Astrocyte (in vitro differentiated cells and primary cell): Measurements from ENCODE around the gene ZNF485. TPM values are rescaled to one million over a fixed set of nuclear protein-coding genes. Genes with fewer than 3 reads are reported as not detected.

Source experiments
- DNase-seq: peaks from one replicate; pipeline ENCODE4 v3.0.0-alpha.2; 2010; ENCODE audit warnings: low read depth
- FAIRE-seq: peaks from 2 replicates; lab custom pipeline; 2011; peaks lifted over from hg19 to GRCh38; lab: Jason Lieb, UNC
- H2AFZ ChIP-seq: 2 replicates; pipeline ENCODE4 v1.6.0; 2012; ENCODE audit warnings: low read depth, low read length, inconsistent platforms
- H3K27ac ChIP-seq: 2 replicates; pipeline ENCODE4 v1.5.1; 2011; ENCODE audit warnings: low read depth, low read length, inconsistent platforms
- H3K27me3 ChIP-seq: 2 replicates; pipeline ENCODE4 v1.6.0; 2011; ENCODE audit warnings: low read length, inconsistent platforms; ENCODE audit not compliant: insufficient read depth
- H3K36me3 ChIP-seq: 2 replicates; pipeline ENCODE4 v1.5.1; 2011; ENCODE audit warnings: low read length, inconsistent platforms; ENCODE audit not compliant: insufficient read depth
- H3K4me1 ChIP-seq: 2 replicates; pipeline ENCODE4 v1.5.1; 2011; ENCODE audit warnings: low read length, inconsistent platforms; ENCODE audit not compliant: insufficient read depth
- H3K4me2 ChIP-seq: 2 replicates; pipeline ENCODE4 v1.6.0; 2012; ENCODE audit warnings: low read length, inconsistent platforms
- H3K4me3 ChIP-seq: 2 replicates; pipeline ENCODE4 v1.5.1; 2011; ENCODE audit warnings: low read depth, mild to moderate bottlenecking, low read length, inconsistent platforms; ENCODE audit not compliant: insufficient read depth
- H3K79me2 ChIP-seq: 2 replicates; pipeline ENCODE4 v1.6.0; 2012; ENCODE audit warnings: mild to moderate bottlenecking, low read length, inconsistent platforms; ENCODE audit not compliant: insufficient read depth
- H3K9ac ChIP-seq: 2 replicates; pipeline ENCODE4 v1.6.0; 2012; ENCODE audit warnings: mild to moderate bottlenecking, low read length, inconsistent platforms
- H3K9me3 ChIP-seq: 2 replicates; pipeline ENCODE4 v1.5.1; 2012; ENCODE audit warnings: low read depth, mild to moderate bottlenecking, low read length, inconsistent platforms; ENCODE audit not compliant: insufficient read depth
- H4K20me1 ChIP-seq: 2 replicates; pipeline ENCODE4 v1.6.0; 2012; ENCODE audit warnings: low read length, inconsistent platforms; ENCODE audit not compliant: insufficient read depth
- H3K27ac Mint-ChIP-seq: one replicate; pipeline ENCODE4 v1.8.0; 2021; ENCODE audit warnings: mild to moderate bottlenecking, mixed read lengths; ENCODE audit not compliant: unreplicated experiment
- H3K27me3 Mint-ChIP-seq: one replicate; pipeline ENCODE4 v1.8.0; 2021; ENCODE audit warnings: low read depth, mixed read lengths; ENCODE audit not compliant: unreplicated experiment
- H3K36me3 Mint-ChIP-seq: one replicate; pipeline ENCODE4 v1.8.0; 2021; ENCODE audit warnings: low read depth, mixed read lengths; ENCODE audit not compliant: unreplicated experiment
- H3K4me1 Mint-ChIP-seq: one replicate; pipeline ENCODE4 v1.8.0; 2021; ENCODE audit warnings: low read depth, mixed read lengths; ENCODE audit not compliant: unreplicated experiment
- H3K4me3 Mint-ChIP-seq: one replicate; pipeline ENCODE4 v1.8.0; 2021; ENCODE audit warnings: mild to moderate bottlenecking, moderate library complexity, mixed read lengths; ENCODE audit not compliant: unreplicated experiment
- H3K9me3 Mint-ChIP-seq: one replicate; pipeline ENCODE4 v1.8.0; 2021; ENCODE audit warnings: mild to moderate bottlenecking, mixed read lengths; ENCODE audit not compliant: unreplicated experiment
- EZH2 ChIP-seq: IDR thresholded peaks from 2 replicates; pipeline ENCODE4 v1.6.1; 2012; ENCODE audit warnings: mild to moderate bottlenecking, low read length, inconsistent platforms; ENCODE audit not compliant: insufficient read depth
- total RNA-seq: library from RNA; stranded (reverse); gene quantifications from 2 replicates; pipeline ENCODE4 v1.2.1, GENCODE V29; 2021
- TF ChIP-seq, protein P1 (sequence below): IDR thresholded peaks from 2 replicates; pipeline ENCODE4 v1.5.1; 2011; ENCODE audit warnings: low read depth, mild to moderate bottlenecking, inconsistent platforms, low read length, moderate library complexity; ENCODE audit not compliant: insufficient read depth

Gene ZNF485
- total RNA-seq, 1 donor from 2014 or later, result 4.3 TPM

DNA sequence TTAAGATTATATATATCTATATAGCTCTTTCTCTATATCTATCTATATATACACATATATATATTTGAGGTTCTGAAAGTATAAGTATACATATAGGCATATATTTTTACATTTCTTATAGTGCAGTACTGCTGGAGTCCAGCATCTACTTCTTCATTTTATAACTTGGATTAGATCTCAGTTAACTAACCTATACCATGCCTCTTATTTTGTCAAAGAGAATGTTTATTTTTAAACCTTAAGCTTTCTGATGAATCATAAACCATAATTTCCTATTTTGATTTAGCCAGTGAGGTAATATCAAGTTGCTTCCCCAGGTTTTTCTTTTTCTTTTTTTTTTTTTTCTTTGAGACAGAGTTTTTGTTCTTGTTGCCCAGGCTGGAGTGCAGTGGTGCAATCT, 34.4 kb downstream of the ZNF485 start:
- Histone ChIP-seq H3K9ac (no peak overlapping the region), H3K79me2 (no peaks in the 10 kb centered on the region), H3K36me3 (peaks cover 24% of the 10 kb centered on the region), H3K4me3 (no peak overlapping the region), H2AFZ (no peak overlapping the region), H3K9me3 (peaks cover 24% of the 10 kb centered on the region), H3K27me3 (no peaks in the 10 kb centered on the region), H3K27ac (no peak overlapping the region), H3K4me1 (no peaks in the 10 kb centered on the region), H3K4me2 (no peak overlapping the region), H4K20me1 (no peaks in the 10 kb centered on the region)
- no peaks in the 10 kb centered on the region for H3K27me3 Mint-ChIP-seq
- TF ChIP-seq, protein P1, sequence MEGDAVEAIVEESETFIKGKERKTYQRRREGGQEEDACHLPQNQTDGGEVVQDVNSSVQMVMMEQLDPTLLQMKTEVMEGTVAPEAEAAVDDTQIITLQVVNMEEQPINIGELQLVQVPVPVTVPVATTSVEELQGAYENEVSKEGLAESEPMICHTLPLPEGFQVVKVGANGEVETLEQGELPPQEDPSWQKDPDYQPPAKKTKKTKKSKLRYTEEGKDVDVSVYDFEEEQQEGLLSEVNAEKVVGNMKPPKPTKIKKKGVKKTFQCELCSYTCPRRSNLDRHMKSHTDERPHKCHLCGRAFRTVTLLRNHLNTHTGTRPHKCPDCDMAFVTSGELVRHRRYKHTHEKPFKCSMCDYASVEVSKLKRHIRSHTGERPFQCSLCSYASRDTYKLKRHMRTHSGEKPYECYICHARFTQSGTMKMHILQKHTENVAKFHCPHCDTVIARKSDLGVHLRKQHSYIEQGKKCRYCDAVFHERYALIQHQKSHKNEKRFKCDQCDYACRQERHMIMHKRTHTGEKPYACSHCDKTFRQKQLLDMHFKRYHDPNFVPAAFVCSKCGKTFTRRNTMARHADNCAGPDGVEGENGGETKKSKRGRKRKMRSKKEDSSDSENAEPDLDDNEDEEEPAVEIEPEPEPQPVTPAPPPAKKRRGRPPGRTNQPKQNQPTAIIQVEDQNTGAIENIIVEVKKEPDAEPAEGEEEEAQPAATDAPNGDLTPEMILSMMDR, result no peak
- TF ChIP-seq EZH2, result no peak
- DNase-seq (no peak), FAIRE-seq (no peak)
- H3K4me1 Mint-ChIP-seq, result no peaks in the 10 kb centered on the region
- peaks cover 32% of the 10 kb centered on the region for H3K9me3 Mint-ChIP-seq
- H3K36me3 Mint-ChIP-seq, result peaks cover 29% of the 10 kb centered on the region
- H3K27ac Mint-ChIP-seq, result no peak overlapping the region
- H3K4me3 Mint-ChIP-seq, result no peak overlapping the region

DNA sequence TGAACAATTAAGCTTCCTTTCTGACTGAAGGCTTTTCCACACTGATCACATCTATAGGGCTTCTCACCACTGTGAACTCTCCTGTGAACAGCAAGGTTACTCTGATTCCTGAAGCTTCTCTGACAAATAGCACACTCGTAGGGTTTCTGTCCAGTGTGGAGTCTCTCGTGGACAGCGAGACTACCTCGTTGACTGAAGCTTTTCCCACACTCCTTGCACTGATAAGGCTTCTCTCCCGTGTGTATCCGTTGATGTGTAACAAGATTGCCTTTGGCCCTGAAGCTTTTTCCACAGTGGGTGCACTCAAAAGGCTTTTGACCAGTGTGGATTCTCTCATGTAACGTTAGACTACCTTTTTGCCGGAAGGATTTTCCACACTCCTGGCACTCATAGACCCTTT, 38.0 kb downstream of the ZNF485 start:
- Mint-ChIP-seq H3K27ac (no peak overlapping the region), H3K9me3 (peaks cover 48% of the 10 kb centered on the region), H3K27me3 (no peaks in the 10 kb centered on the region), H3K36me3 (peaks cover 37% of the 10 kb centered on the region), H3K4me1 (no peaks in the 10 kb centered on the region), H3K4me3 (no peak overlapping the region)
- Histone ChIP-seq H4K20me1 (no peaks in the 10 kb centered on the region), H2AFZ (no peak overlapping the region), H3K4me1 (no peaks in the 10 kb centered on the region), H3K9me3 (peaks cover 42% of the 10 kb centered on the region), H3K27ac (no peak overlapping the region), H3K4me3 (no peak overlapping the region), H3K4me2 (no peak overlapping the region), H3K27me3 (no peaks in the 10 kb centered on the region), H3K36me3 (peaks cover 27% of the 10 kb centered on the region), H3K9ac (no peak overlapping the region), H3K79me2 (peaks cover 11% of the 10 kb centered on the region)
- DNase-seq (no peak), FAIRE-seq (no peak)
- TF ChIP-seq EZH2, result no peak
- TF ChIP-seq, protein P1, result no peak

DNA sequence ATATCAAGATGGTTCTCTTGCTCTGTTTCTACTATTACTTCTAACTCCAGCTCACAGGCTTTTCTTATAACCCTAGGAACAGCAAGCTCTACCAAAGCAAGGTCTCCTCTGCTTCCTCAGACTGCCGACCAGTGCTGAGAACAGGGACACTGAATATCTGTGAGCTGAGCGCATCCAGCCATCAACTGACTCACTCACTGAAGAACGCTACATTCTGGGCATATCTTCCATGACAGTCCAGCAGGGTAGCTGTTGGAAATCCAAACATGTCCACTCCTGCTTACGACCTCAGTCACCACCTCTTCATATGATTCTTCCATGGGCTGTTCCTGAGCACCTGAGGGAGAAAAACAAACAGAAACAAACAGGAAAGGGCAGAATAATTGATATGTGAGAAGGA, 39.6 kb downstream of the ZNF485 start:
- DNase-seq (no peak), FAIRE-seq (no peak)
- H3K9me3 ChIP-seq, result peaks cover 42% of the 10 kb centered on the region
- no peaks in the 10 kb centered on the region for H3K4me1 Mint-ChIP-seq
- peaks cover 53% of the 10 kb centered on the region for H3K9me3 Mint-ChIP-seq
- no peak overlapping the region for H2AFZ ChIP-seq
- H3K27ac Mint-ChIP-seq, result no peak overlapping the region
- H3K4me3 ChIP-seq, result no peak overlapping the region
- peaks cover 27% of the 10 kb centered on the region for H3K36me3 ChIP-seq
- H3K4me1 ChIP-seq, result no peaks in the 10 kb centered on the region
- no peak overlapping the region for H3K27ac ChIP-seq
- H3K36me3 Mint-ChIP-seq, result peaks cover 37% of the 10 kb centered on the region
- peaks cover 3% of the 10 kb centered on the region for H3K27me3 Mint-ChIP-seq
- H4K20me1 ChIP-seq, result no peaks in the 10 kb centered on the region
- no peak overlapping the region for H3K4me3 Mint-ChIP-seq
- no peak overlapping the region for H3K4me2 ChIP-seq
- no peaks in the 10 kb centered on the region for H3K27me3 ChIP-seq
- H3K79me2 ChIP-seq, result peaks cover 11% of the 10 kb centered on the region
- no peak for TF ChIP-seq EZH2
- TF ChIP-seq, protein P1, result no peak
- no peak overlapping the region for H3K9ac ChIP-seq
